SK-N-SH treated with all-trans-retinoic acid at 6 μM for 48 hours (cell line): ENCODE data around the gene ARID3B.

Experiments
- ATAC-seq: fragments of 200-7000 bp; cut with Tn5 transposase; 3 replicates; pipeline ENCODE4 v1.9.1; 2020; ENCODE audit warnings: mild to moderate bottlenecking, moderate library complexity
- BACH2 ChIP-seq: fragments of 250-450 bp; sonication (Bioruptor Pico); IDR thresholded peaks from 2 replicates; pipeline ENCODE4 v1.9.0; 2021; ENCODE audit warnings: mild to moderate bottlenecking, borderline replicate concordance
- CSDC2 ChIP-seq: fragments of 250-450 bp; sonication (Bioruptor Pico); IDR thresholded peaks from 2 replicates; pipeline ENCODE4 v1.5.0; 2020; ENCODE audit warnings: mild to moderate bottlenecking, moderate library complexity
- CSRNP3 ChIP-seq: fragments of 250-450 bp; sonication (Bioruptor Pico); IDR thresholded peaks from 2 replicates; pipeline ENCODE4 v1.5.1; 2021; ENCODE audit warnings: mild to moderate bottlenecking, moderate library complexity
- GLIS3 ChIP-seq: fragments of 250-450 bp; sonication (Bioruptor Pico); IDR thresholded peaks from 2 replicates; pipeline ENCODE4 v1.5.0; 2020; ENCODE audit warnings: mild to moderate bottlenecking, moderate library complexity
- ISL1 ChIP-seq: fragments of 250-450 bp; sonication (Bioruptor Pico); IDR thresholded peaks from 2 replicates; pipeline ENCODE4 v2.1.2; 2022; ENCODE audit warnings: mild to moderate bottlenecking, moderate library complexity
- OSR1 ChIP-seq: fragments of 250-450 bp; sonication (Bioruptor Pico); IDR thresholded peaks from 2 replicates; pipeline ENCODE4 v1.8.0; 2022; ENCODE audit warnings: moderate library complexity, mild to moderate bottlenecking, inconsistent platforms
- PATZ1 ChIP-seq: fragments of 250-450 bp; sonication (Bioruptor Pico); IDR thresholded peaks from 2 replicates; pipeline ENCODE4 v1.8.0; 2020; ENCODE audit warnings: mild to moderate bottlenecking, moderate library complexity, borderline replicate concordance
- PPARA ChIP-seq: fragments of 250-450 bp; sonication (Bioruptor Pico); IDR thresholded peaks from 2 replicates; pipeline ENCODE4 v1.5.0; 2020; ENCODE audit warnings: mild to moderate bottlenecking, borderline replicate concordance
- RARB ChIP-seq: fragments of 250-450 bp; sonication (Bioruptor Pico); IDR thresholded peaks from 2 replicates; pipeline ENCODE4 v1.8.0; 2021; ENCODE audit warnings: mild to moderate bottlenecking, moderate library complexity
- TOX ChIP-seq: fragments of 250-450 bp; sonication (Bioruptor Pico); IDR thresholded peaks from 2 replicates; pipeline ENCODE4 v1.8.0; 2021; ENCODE audit warnings: mild to moderate bottlenecking, moderate library complexity, borderline replicate concordance
- ZC3H10 ChIP-seq: fragments of 250-450 bp; sonication (Bioruptor Pico); IDR thresholded peaks from 2 replicates; pipeline ENCODE4 v1.5.1; 2021; ENCODE audit warnings: mild to moderate bottlenecking, moderate library complexity
- ZFP3 ChIP-seq: fragments of 250-450 bp; sonication (Bioruptor Pico); IDR thresholded peaks from 2 replicates; pipeline ENCODE4 v1.5.0; 2020; ENCODE audit warnings: mild to moderate bottlenecking, moderate library complexity
- ZFP30 ChIP-seq: fragments of 450-650 bp; formaldehyde crosslinking; IDR thresholded peaks from 2 replicates; pipeline ENCODE4 v1.5.0; 2022; ENCODE audit warnings: mild to moderate bottlenecking, moderate library complexity
- ZNF70 ChIP-seq: fragments of 450-650 bp; formaldehyde crosslinking; IDR thresholded peaks from 2 replicates; pipeline ENCODE4 v1.5.0; 2020; ENCODE audit warnings: mild to moderate bottlenecking, moderate library complexity
- ZNF8 ChIP-seq: fragments of 450-650 bp; formaldehyde crosslinking; IDR thresholded peaks from 2 replicates; pipeline ENCODE4 v1.5.0; 2020; ENCODE audit warnings: mild to moderate bottlenecking, moderate library complexity
- TF ChIP-seq, protein P1 (sequence below): fragments of 250-450 bp; sonication (Bioruptor Pico); IDR thresholded peaks from 2 replicates; pipeline ENCODE4 v1.5.1; 2020; ENCODE audit warnings: low read depth, mild to moderate bottlenecking, moderate library complexity
- TF ChIP-seq, protein P2 (sequence below): fragments of 250-450 bp; sonication (Bioruptor Pico); IDR thresholded peaks from 2 replicates; pipeline ENCODE4 v1.8.0; 2021; ENCODE audit warnings: low read depth, mild to moderate bottlenecking, moderate library complexity, borderline replicate concordance
- TF ChIP-seq, protein P3 (sequence below): fragments of 250-450 bp; sonication (Bioruptor Pico); IDR thresholded peaks from 2 replicates; pipeline ENCODE4 v1.5.0; 2020; ENCODE audit warnings: mild to moderate bottlenecking, moderate library complexity

ARID3B gene

GRCh38 chr15:74585857-74586256, 44.8 kb downstream of the ARID3B start (continued):
- TF ChIP-seq CSRNP3 = no peak
- TF ChIP-seq, protein P1, sequence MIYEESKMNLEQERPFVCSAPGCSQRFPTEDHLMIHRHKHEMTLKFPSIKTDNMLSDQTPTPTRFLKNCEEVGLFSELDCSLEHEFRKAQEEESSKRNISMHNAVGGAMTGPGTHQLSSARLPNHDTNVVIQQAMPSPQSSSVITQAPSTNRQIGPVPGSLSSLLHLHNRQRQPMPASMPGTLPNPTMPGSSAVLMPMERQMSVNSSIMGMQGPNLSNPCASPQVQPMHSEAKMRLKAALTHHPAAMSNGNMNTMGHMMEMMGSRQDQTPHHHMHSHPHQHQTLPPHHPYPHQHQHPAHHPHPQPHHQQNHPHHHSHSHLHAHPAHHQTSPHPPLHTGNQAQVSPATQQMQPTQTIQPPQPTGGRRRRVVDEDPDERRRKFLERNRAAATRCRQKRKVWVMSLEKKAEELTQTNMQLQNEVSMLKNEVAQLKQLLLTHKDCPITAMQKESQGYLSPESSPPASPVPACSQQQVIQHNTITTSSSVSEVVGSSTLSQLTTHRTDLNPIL (CRISPR knock-in tag) = no peak
- no peak for TF ChIP-seq TOX (CRISPR knock-in tag)
- TF ChIP-seq ZNF70 = no peak
- TF ChIP-seq GLIS3 (CRISPR knock-in tag) = no peak
- TF ChIP-seq PPARA (CRISPR knock-in tag) = no peak
- TF ChIP-seq ZNF8 (CRISPR knock-in tag) = no peak
- TF ChIP-seq PATZ1 (CRISPR knock-in tag) = no peak
- no peak for TF ChIP-seq CSDC2 (CRISPR knock-in tag)

GRCh38 chr15:74589826-74590225, 48.8 kb downstream of the ARID3B start:
- TF ChIP-seq, protein P2, sequence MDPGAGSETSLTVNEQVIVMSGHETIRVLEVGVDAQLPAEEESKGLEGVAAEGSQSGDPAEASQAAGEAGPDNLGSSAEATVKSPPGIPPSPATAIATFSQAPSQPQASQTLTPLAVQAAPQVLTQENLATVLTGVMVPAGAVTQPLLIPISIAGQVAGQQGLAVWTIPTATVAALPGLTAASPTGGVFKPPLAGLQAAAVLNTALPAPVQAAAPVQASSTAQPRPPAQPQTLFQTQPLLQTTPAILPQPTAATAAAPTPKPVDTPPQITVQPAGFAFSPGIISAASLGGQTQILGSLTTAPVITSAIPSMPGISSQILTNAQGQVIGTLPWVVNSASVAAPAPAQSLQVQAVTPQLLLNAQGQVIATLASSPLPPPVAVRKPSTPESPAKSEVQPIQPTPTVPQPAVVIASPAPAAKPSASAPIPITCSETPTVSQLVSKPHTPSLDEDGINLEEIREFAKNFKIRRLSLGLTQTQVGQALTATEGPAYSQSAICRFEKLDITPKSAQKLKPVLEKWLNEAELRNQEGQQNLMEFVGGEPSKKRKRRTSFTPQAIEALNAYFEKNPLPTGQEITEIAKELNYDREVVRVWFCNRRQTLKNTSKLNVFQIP (CRISPR knock-in tag) = no peak
- TF ChIP-seq CSRNP3 (no peak), ZNF70 (no peak)
- ATAC-seq = no peak

DNA sequence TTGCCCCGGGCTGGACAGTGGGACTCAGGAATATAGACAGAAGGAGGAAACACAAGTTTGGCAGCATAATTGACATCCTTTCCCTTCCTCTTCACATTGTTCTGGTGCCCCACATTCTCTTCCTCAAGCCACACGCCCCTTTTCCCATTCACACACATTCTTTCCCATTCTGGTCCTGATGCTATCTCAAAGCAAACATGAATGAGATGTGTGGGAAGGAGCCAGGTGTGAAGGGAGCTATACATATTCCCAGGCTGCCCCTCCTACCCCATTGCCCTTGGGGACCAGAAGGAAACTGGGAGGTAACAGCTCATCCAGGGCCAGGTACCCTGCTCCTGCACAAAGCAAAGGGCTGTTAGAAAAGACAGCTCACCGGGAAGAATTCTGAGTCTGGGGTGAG, 51.2 kb downstream of the ARID3B start:
- ATAC-seq = no peak
- TF ChIP-seq, protein P1 (CRISPR knock-in tag) = no peak
- no peak for TF ChIP-seq ZNF70
- no peak for TF ChIP-seq GLIS3 (CRISPR knock-in tag)
- TF ChIP-seq ISL1 = no peak
- TF ChIP-seq RARB (CRISPR knock-in tag) = no peak
- TF ChIP-seq ZFP30 (CRISPR knock-in tag) = no peak
- no peak for TF ChIP-seq OSR1 (CRISPR knock-in tag)
- no peak for TF ChIP-seq ZC3H10
- TF ChIP-seq ZFP3 (CRISPR knock-in tag) = no peak
- no peak for TF ChIP-seq ZNF8 (CRISPR knock-in tag)
- TF ChIP-seq, protein P2 (CRISPR knock-in tag) = no peak
- TF ChIP-seq BACH2 = no peak
- TF ChIP-seq, protein P3, sequence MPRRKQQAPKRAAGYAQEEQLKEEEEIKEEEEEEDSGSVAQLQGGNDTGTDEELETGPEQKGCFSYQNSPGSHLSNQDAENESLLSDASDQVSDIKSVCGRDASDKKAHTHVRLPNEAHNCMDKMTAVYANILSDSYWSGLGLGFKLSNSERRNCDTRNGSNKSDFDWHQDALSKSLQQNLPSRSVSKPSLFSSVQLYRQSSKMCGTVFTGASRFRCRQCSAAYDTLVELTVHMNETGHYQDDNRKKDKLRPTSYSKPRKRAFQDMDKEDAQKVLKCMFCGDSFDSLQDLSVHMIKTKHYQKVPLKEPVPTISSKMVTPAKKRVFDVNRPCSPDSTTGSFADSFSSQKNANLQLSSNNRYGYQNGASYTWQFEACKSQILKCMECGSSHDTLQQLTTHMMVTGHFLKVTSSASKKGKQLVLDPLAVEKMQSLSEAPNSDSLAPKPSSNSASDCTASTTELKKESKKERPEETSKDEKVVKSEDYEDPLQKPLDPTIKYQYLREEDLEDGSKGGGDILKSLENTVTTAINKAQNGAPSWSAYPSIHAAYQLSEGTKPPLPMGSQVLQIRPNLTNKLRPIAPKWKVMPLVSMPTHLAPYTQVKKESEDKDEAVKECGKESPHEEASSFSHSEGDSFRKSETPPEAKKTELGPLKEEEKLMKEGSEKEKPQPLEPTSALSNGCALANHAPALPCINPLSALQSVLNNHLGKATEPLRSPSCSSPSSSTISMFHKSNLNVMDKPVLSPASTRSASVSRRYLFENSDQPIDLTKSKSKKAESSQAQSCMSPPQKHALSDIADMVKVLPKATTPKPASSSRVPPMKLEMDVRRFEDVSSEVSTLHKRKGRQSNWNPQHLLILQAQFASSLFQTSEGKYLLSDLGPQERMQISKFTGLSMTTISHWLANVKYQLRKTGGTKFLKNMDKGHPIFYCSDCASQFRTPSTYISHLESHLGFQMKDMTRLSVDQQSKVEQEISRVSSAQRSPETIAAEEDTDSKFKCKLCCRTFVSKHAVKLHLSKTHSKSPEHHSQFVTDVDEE = no peak
